B cell (primary cell): ENCODE data around the gene DNAH3. TPM values are rescaled to one million over a fixed set of nuclear protein-coding genes. Genes with fewer than 3 reads are reported as not detected.

Experiments used
- ATAC-seq: fragments of 200-7000 bp; cut with Tn5 transposase; one replicate; pipeline ENCODE4 v1.10.0; 2021; ENCODE audit warnings: low read depth, mild to moderate bottlenecking, moderate number of reproducible peaks, moderate library complexity
- CTCF ChIA-PET: fragments of 350-600 bp; sonication (Branson Sonifier 250); formaldehyde crosslinking; loops from one replicate; lab custom pipeline; 2021; ENCODE audit warnings: antibody characterized with exemption, inconsistent platforms; lab: Charles Lee
- POLR2A ChIA-PET: fragments of 350-600 bp; sonication (Branson Sonifier 250); formaldehyde crosslinking; loops from one replicate; lab custom pipeline; 2021; ENCODE audit warnings: antibody characterized with exemption; lab: Charles Lee
- DNase-seq: peaks from one replicate; pipeline ENCODE4 v3.0.0; 2013
- H2AFZ ChIP-seq: 2 replicates; pipeline ENCODE4 v1.6.1; 2012; ENCODE audit warnings: mild to moderate bottlenecking, low read depth, low read length; ENCODE audit not compliant: insufficient read depth, poor library complexity, severe bottlenecking
- H3K27ac ChIP-seq, 2 donors: 1 replicate in 1 of 2; 2 replicates in 1 of 2; pipeline ENCODE4 v1.5.1; 2012 to 2013; ENCODE audit warnings: low read length in 2 of 2, mild to moderate bottlenecking in 2 of 2, moderate library complexity in 1 of 2
- H3K27me3 ChIP-seq, 4 experiments: fragments of 200-600 bp in 1 of 4; sonication (generic) in 1 of 4; replicated peaks in 1 of 4; 1 replicate in 2 of 4; 2 replicates in 2 of 4; pipeline versions ENCODE4 v1.6.1 to v1.7.0; 2013 to 2016; ENCODE audit warnings: low read length in 3 of 4, mild to moderate bottlenecking in 2 of 4, mixed read lengths in 1 of 4, moderate library complexity in 1 of 4; ENCODE audit not compliant: insufficient read depth in 4 of 4, control insufficient read depth in 3 of 4; ENCODE audit errors: control extremely low read depth in 1 of 4
- H3K36me3 ChIP-seq, 2 experiments: replicated peaks in 1 of 2; 1 replicate in 1 of 2; 2 replicates in 1 of 2; pipeline versions ENCODE4 v1.6.1 to v1.7.1; 2013; ENCODE audit warnings: low read length in 1 of 2; ENCODE audit not compliant: insufficient read depth in 2 of 2, control insufficient read depth in 1 of 2; ENCODE audit errors: control extremely low read depth in 1 of 2, extremely low read depth in 1 of 2
- H3K4me1 ChIP-seq, 2 donors: fragments of 200-600 bp in 1 of 2; sonication (generic) in 1 of 2; 1 replicate in 1 of 2; 2 replicates in 1 of 2; pipeline versions ENCODE4 v1.5.1 to v1.6.1; 2013 to 2017; ENCODE audit warnings: low read length in 2 of 2; ENCODE audit not compliant: control insufficient read depth in 2 of 2, insufficient read depth in 2 of 2
- H3K4me2 ChIP-seq: replicated peaks from 2 replicates; pipeline ENCODE3; 2012; ENCODE audit warnings: mild to moderate bottlenecking, low read depth, low read length; ENCODE audit not compliant: poor library complexity, severe bottlenecking
- H3K4me3 ChIP-seq, 5 experiments: fragments of 200-600 bp in 1 of 5; sonication (generic) in 1 of 5; 1 replicate in 3 of 5; 2 replicates in 2 of 5; pipeline versions ENCODE4 v1.5.1 to v1.7.0; 2011 to 2016; ENCODE audit warnings: low read length in 4 of 5, mild to moderate bottlenecking in 4 of 5, low read depth in 2 of 5, control low read depth in 1 of 5, moderate library complexity in 1 of 5; ENCODE audit not compliant: insufficient read depth in 1 of 5; ENCODE audit errors: control extremely low read depth in 1 of 5, extremely low read depth in 1 of 5
- H3K79me2 ChIP-seq: fragments of 200-600 bp; sonication (generic); one replicate; pipeline ENCODE4 v1.6.0; 2016; ENCODE audit warnings: low read length; ENCODE audit not compliant: control insufficient read depth, insufficient read depth
- H3K9ac ChIP-seq: fragments of 200-600 bp; sonication (generic); 2 replicates; pipeline ENCODE4 v1.6.1; 2017; ENCODE audit warnings: mild to moderate bottlenecking, low read length, moderate library complexity
- H3K9me3 ChIP-seq, 3 donors: one replicate each; pipeline versions ENCODE4 v1.6.1 to v1.7.1; 2013; ENCODE audit warnings: low read length in 2 of 3; ENCODE audit not compliant: control insufficient read depth in 2 of 3, insufficient read depth in 1 of 3; ENCODE audit errors: control extremely low read depth in 1 of 3
- H4K20me1 ChIP-seq: 2 replicates; pipeline ENCODE4 v1.6.0; 2012; ENCODE audit warnings: mild to moderate bottlenecking, low read length; ENCODE audit not compliant: insufficient read depth, control insufficient read depth, poor library complexity, severe bottlenecking
- H3K27ac Mint-ChIP-seq: one replicate; pipeline ENCODE4 v1.8.0; 2021; ENCODE audit warnings: mixed read lengths
- H3K27me3 Mint-ChIP-seq: one replicate; pipeline ENCODE4 v1.8.0; 2021; ENCODE audit warnings: mixed read lengths
- H3K4me1 Mint-ChIP-seq: one replicate; pipeline ENCODE4 v1.8.0; 2021; ENCODE audit warnings: mixed read lengths
- H3K4me3 Mint-ChIP-seq: one replicate; pipeline ENCODE4 v1.8.0; 2021; ENCODE audit warnings: mixed read lengths
- H3K9me3 Mint-ChIP-seq: one replicate; pipeline ENCODE4 v1.8.0; 2022; ENCODE audit warnings: mixed read lengths; ENCODE audit not compliant: insufficient read depth
- EZH2 ChIP-seq: IDR thresholded peaks from 2 replicates; pipeline ENCODE4 v1.6.1; 2012; ENCODE audit warnings: borderline replicate concordance, low read depth, mild to moderate bottlenecking, moderate library complexity, low read length; ENCODE audit not compliant: insufficient read depth, poor library complexity, severe bottlenecking
- WGBS: methylation state at CpG from one replicate; pipeline ENCODE4 v1.1.5; 2013; ENCODE audit warnings: missing lambda C conversion rate; ENCODE audit not compliant: insufficient coverage; 5-methylcytosine and 5-hydroxymethylcytosine counted together
- intact Hi-C: fragments of 100-400 bp; cut with micrococcal nuclease; formaldehyde crosslinking; loops from one replicate; pipeline ENCODE4 v1.10.0; 2022
- polyA plus RNA-seq: library from polyadenylated mRNA; depleted of rRNA; stranded (reverse); fragments of >200 nt; gene quantifications from 2 replicates; pipeline ENCODE4 v1.2.3, GENCODE V29; 2012
- total RNA-seq, 2 donors: library from RNA; stranded (reverse); fragments of 120-200 nt in 1 of 2; gene quantifications; 1 replicate in 1 of 2; 2 replicates in 1 of 2; pipeline versions ENCODE4 v1.2.3 to v1.2.4, GENCODE V29; 2013 to 2022
- TF ChIP-seq, protein P1 (sequence below): fragments of 200-600 bp; IDR thresholded peaks from one replicate; pipeline ENCODE4 v1.8.0; 2022; ENCODE audit warnings: antibody characterized with exemption, mild to moderate bottlenecking

DNAH3 gene
- total and polyA plus RNA-seq, 2 donors (not counting 1 experiment from before 2014, with no cell fraction given), result not detected

GRCh38 chr16:21169249-21169981 is 18.8 kb upstream of the DNAH3 start:
- intact Hi-C loops, result no loop called here
- Histone ChIP-seq H3K4me1 (no peaks in the 10 kb centered on the region), H3K27ac (no peak overlapping the region), H3K9ac (no peak overlapping the region), H3K36me3 (peaks cover 1 to 37% of the 10 kb centered on the region in 2 experiments), H3K27me3 (no peaks in the 10 kb centered on the region), H3K9me3 (no peaks in the 10 kb centered on the region), H3K4me3 (no peak overlapping the region), H4K20me1 (no peaks in the 10 kb centered on the region), H3K79me2 (no peaks in the 10 kb centered on the region), H3K4me2 (no peak overlapping the region), H2AFZ (no peak overlapping the region)
- Mint-ChIP-seq H3K4me3 (no peak overlapping the region), H3K27me3 (no peaks in the 10 kb centered on the region), H3K27ac (no peak overlapping the region), H3K9me3 (no peaks in the 10 kb centered on the region), H3K4me1 (no peaks in the 10 kb centered on the region)
- WGBS, result 100% methylated on average over 2 of the region's 5 CpGs
- ChIA-PET POLR2A (no interaction called here), CTCF (interaction anchor here (0.7 kb wide), 1 partner anchor 29 kb away, joined by 3 read pairs; no protein-coding TSS in a partner anchor)
- ATAC-seq (no peak), DNase-seq (no peak)
- TF ChIP-seq EZH2, result no peak
- TF ChIP-seq, protein P1, sequence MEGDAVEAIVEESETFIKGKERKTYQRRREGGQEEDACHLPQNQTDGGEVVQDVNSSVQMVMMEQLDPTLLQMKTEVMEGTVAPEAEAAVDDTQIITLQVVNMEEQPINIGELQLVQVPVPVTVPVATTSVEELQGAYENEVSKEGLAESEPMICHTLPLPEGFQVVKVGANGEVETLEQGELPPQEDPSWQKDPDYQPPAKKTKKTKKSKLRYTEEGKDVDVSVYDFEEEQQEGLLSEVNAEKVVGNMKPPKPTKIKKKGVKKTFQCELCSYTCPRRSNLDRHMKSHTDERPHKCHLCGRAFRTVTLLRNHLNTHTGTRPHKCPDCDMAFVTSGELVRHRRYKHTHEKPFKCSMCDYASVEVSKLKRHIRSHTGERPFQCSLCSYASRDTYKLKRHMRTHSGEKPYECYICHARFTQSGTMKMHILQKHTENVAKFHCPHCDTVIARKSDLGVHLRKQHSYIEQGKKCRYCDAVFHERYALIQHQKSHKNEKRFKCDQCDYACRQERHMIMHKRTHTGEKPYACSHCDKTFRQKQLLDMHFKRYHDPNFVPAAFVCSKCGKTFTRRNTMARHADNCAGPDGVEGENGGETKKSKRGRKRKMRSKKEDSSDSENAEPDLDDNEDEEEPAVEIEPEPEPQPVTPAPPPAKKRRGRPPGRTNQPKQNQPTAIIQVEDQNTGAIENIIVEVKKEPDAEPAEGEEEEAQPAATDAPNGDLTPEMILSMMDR, result no peak

GRCh38 chr16:21167929-21168602 is 17.4 kb upstream of the DNAH3 start:
- Histone ChIP-seq H3K27ac (no peak overlapping the region), H3K4me2 (no peak overlapping the region), H3K4me1 (no peaks in the 10 kb centered on the region), H4K20me1 (no peaks in the 10 kb centered on the region), H3K9me3 (no peaks in the 10 kb centered on the region), H2AFZ (no peak overlapping the region), H3K9ac (no peak overlapping the region), H3K79me2 (no peaks in the 10 kb centered on the region), H3K36me3 (peaks cover 1 to 30% of the 10 kb centered on the region in 2 experiments), H3K27me3 (no peaks in the 10 kb centered on the region), H3K4me3 (no peak overlapping the region)
- CTCF ChIA-PET, result interaction anchor here (1.9 kb wide), 1 partner anchor 9 kb away, joined by 10 read pairs; the partner anchor contains the start of gene LDAF1
- Mint-ChIP-seq H3K27ac (no peak overlapping the region), H3K4me1 (no peaks in the 10 kb centered on the region), H3K9me3 (no peaks in the 10 kb centered on the region), H3K27me3 (no peaks in the 10 kb centered on the region), H3K4me3 (no peak overlapping the region)
- WGBS, result 100% methylated on average over 7 of the region's 12 CpGs
- POLR2A ChIA-PET, result no interaction called here
- intact Hi-C loops, result no loop called here
- TF ChIP-seq EZH2, result no peak
- TF ChIP-seq, protein P1, result no peak
- DNase-seq, result no peak
- no peak for ATAC-seq
